Ovary (tissue), 9 donors: ENCODE results near the gene SATB1. TPM values are rescaled to one million over a fixed set of nuclear protein-coding genes. Genes with fewer than 3 reads are reported as not detected.

ENCODE experiments used
- DNase-seq, 5 donors: peaks; one replicate each; pipeline ENCODE4 v3.0.0-alpha.2; 2019 to 2020
- H3K27ac ChIP-seq, 2 donors: fragments of 200-600 bp; one replicate each; pipeline versions ENCODE4 v1.5.1 to v1.8.0; 2019 to 2022
- H3K27me3 ChIP-seq: fragments of 200-600 bp; one replicate; pipeline ENCODE4 v1.8.0; 2022
- H3K36me3 ChIP-seq: fragments of 200-600 bp; sonication (generic); one replicate; pipeline ENCODE4 v1.5.1; 2019
- H3K4me1 ChIP-seq: one replicate; pipeline ENCODE4 v1.8.1; 2013; ENCODE audit warnings: mild to moderate bottlenecking, moderate library complexity; ENCODE audit not compliant: insufficient read depth
- H3K4me3 ChIP-seq: fragments of 200-600 bp; sonication (generic); one replicate; pipeline ENCODE4 v1.5.1; 2017
- H3K9me3 ChIP-seq, 2 donors: fragments of 200-600 bp in 1 of 2; sonication (generic) in 1 of 2; one replicate each; pipeline versions ENCODE4 v1.5.1 to v1.8.1; 2013 to 2019; ENCODE audit warnings: mild to moderate bottlenecking in 1 of 2, moderate library complexity in 1 of 2
- EP300 ChIP-seq: sonication (generic); formaldehyde crosslinking; IDR thresholded peaks from one replicate; pipeline ENCODE4 v1.6.1; 2017; ENCODE audit warnings: antibody characterized with exemption
- POLR2A ChIP-seq: fragments of 450-650 bp; IDR thresholded peaks from one replicate; pipeline ENCODE4 v1.6.1; 2017; ENCODE audit warnings: antibody characterized with exemption, mild to moderate bottlenecking, moderate library complexity
- WGBS, 3 donors: extraction: QIAGEN DNeasy Blood & Tissue Kit in 1 of 3; methylation state at CpG; one replicate each; pipeline versions ENCODE4 v1.1.5 to v1.1.7; 2013 to 2017; 5-methylcytosine and 5-hydroxymethylcytosine counted together
- intact Hi-C, 4 donors: fragments of 100-400 bp; cut with DNase I; formaldehyde crosslinking; loops; one replicate each; pipeline versions ENCODE4 v1.11.0 to v1.15.1; 2022 to 2023
- polyA plus RNA-seq, 2 donors: library from polyadenylated mRNA; stranded (reverse); fragments of 200-250 nt in 1 of 2; fragments of 350-450 nt in 1 of 2; fragmentation: Illumina TruSeq in 1 of 2; extraction: RNeasy Lipid Tissue Mini Kit (QIAGEN cat#74804) in 1 of 2; gene quantifications; one replicate each; pipeline ENCODE4 v1.2.3, GENCODE V29; 2013 to 2014
- total RNA-seq, 7 donors: library from RNA; depleted of rRNA in 2 of 7; stranded (reverse); fragments of >200 nt in 2 of 7; fragmentation: NEBNext Ultra II Directional in 3 of 7; extraction: Animal tissue kit (Norgen Biotek cat#: 25700) in 3 of 7; gene quantifications; one replicate each; pipeline versions ENCODE4 v1.1.0 to v1.2.4, GENCODE V29; 2016 to 2023
- TF ChIP-seq, protein P1 (sequence below), 3 donors: fragments of 450-650 bp in 2 of 3; fragments of 200-600 bp in 1 of 3; IDR thresholded peaks; one replicate each; pipeline versions ENCODE4 v1.5.1 to v1.8.0; 2016 to 2022; ENCODE audit warnings: antibody characterized with exemption in 3 of 3, mild to moderate bottlenecking in 1 of 3
- donor health status: DM: no; HTN: no; CAD: no; lungs with moderate emphysema.
- donor health status: DM: no; HTN: no; CAD: no.
- donor health status: Bipolar disorder and iron deficiency.
- donor health status: DM: yes; HTN: yes; CAD: no.
- donor health status: DM: no; HTN: no; CAD: no.
- donor health status: DM: yes; HTN: yes; CAD: no.

The SATB1 gene
- total and polyA plus RNA-seq, 9 donors: 7.4 to 26.9 (median 18.9) TPM

DNA sequence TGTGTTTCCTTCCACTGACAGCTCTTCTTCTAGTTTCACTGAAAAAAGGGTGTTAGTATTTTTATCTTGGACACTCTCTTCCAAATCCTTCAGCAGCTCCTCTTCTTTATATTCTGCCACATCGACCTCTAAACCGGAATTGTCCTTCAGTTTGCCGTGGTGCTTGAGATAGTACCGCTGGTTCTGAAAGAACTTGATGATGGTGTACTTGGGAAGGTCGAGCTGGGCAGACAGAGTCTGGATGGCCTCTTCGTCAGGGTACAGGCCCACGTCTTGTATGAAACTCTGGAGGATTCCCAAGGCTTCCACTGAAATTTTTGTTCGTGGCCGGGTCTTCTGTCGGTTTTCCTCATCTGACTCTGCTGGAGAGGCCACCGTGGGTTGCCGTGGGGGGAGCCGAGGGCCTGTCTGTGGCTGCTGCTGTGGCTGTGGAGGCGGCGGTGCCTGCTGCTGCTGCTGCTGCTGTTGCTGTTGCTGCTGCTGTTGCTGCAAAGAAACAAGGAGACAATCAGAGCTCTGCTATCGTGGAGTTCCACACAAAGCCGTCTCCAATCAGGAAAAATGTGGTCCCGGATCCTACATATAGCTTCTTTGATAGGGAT is 75.8 kb downstream of the SATB1 start:
- 72 to 84% (median 75%) methylated on average over 18 of the region's 18 CpGs for WGBS, 3 donors
- H3K27ac ChIP-seq: no peak overlapping the region
- H3K27me3 ChIP-seq: no peaks in the 10 kb centered on the region
- intact Hi-C loops: no loop called here
- H3K4me3 ChIP-seq: no peak overlapping the region
- H3K36me3 ChIP-seq: no peaks in the 10 kb centered on the region
- H3K4me1 ChIP-seq: no peaks in the 10 kb centered on the region
- DNase-seq: no peak
- TF ChIP-seq EP300 (no peak), POLR2A (no peak)
- TF ChIP-seq, protein P1, sequence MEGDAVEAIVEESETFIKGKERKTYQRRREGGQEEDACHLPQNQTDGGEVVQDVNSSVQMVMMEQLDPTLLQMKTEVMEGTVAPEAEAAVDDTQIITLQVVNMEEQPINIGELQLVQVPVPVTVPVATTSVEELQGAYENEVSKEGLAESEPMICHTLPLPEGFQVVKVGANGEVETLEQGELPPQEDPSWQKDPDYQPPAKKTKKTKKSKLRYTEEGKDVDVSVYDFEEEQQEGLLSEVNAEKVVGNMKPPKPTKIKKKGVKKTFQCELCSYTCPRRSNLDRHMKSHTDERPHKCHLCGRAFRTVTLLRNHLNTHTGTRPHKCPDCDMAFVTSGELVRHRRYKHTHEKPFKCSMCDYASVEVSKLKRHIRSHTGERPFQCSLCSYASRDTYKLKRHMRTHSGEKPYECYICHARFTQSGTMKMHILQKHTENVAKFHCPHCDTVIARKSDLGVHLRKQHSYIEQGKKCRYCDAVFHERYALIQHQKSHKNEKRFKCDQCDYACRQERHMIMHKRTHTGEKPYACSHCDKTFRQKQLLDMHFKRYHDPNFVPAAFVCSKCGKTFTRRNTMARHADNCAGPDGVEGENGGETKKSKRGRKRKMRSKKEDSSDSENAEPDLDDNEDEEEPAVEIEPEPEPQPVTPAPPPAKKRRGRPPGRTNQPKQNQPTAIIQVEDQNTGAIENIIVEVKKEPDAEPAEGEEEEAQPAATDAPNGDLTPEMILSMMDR (IDR thresholded peaks at IDR 0.05): no peak
- H3K9me3 ChIP-seq: no peaks in the 10 kb centered on the region

DNA sequence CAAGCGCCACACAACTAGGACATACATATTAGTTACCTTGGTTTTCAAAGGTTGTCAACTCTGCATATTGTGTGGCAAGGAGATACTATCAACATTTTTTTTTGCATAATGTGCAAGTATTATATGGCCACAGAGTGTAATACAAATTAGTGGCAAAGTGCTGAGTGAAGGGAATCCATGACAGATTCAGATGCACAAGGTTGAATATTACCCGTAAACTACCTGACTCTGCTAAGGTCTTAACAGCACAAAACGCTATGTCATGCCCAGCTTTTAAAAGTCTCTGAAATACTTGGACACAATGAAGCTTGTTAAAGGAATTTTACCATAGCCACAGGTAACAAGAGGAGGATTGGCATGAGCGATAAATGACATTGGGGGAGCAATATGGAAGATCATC is 79.0 kb downstream of the SATB1 start:
- H3K27ac ChIP-seq: no peak overlapping the region
- 93 to 98% (median 96%) methylated on average over 4 of the region's 4 CpGs for WGBS, 3 donors
- no peaks in the 10 kb centered on the region for H3K27me3 ChIP-seq
- DNase-seq: no peak
- no peaks in the 10 kb centered on the region for H3K36me3 ChIP-seq
- intact Hi-C loops: no loop called here
- no peak overlapping the region for H3K4me3 ChIP-seq
- TF ChIP-seq, protein P1 (IDR thresholded peaks at IDR 0.05): no peak
- TF ChIP-seq EP300 (no peak), POLR2A (no peak)
- no peaks in the 10 kb centered on the region for H3K4me1 ChIP-seq
- H3K9me3 ChIP-seq: no peaks in the 10 kb centered on the region

- H3K36me3 ChIP-seq: no peaks in the 10 kb centered on the region
- H3K4me1 ChIP-seq: no peaks in the 10 kb centered on the region
- no peaks in the 10 kb centered on the region for H3K27me3 ChIP-seq
- TF ChIP-seq POLR2A: no peak
- no peak for TF ChIP-seq EP300
- TF ChIP-seq, protein P1 (IDR thresholded peaks at IDR 0.05): no peak
- no peak overlapping the region for H3K27ac ChIP-seq
- no peaks in the 10 kb centered on the region for H3K9me3 ChIP-seq
- no peak for DNase-seq
- 84 to 92% (median 88%) methylated on average over 5 of the region's 5 CpGs for WGBS, 3 donors
- intact Hi-C loops: no loop called here
- H3K4me3 ChIP-seq: no peak overlapping the region
Observed at GRCh38 chr3:18345015-18345367, 80.1 kb downstream of the SATB1 start.

- Histone ChIP-seq H3K9me3 (no peaks in the 10 kb centered on the region), H3K4me1 (no peaks in the 10 kb centered on the region), H3K36me3 (no peaks in the 10 kb centered on the region), H3K27me3 (no peaks in the 10 kb centered on the region), H3K27ac (no peak overlapping the region), H3K4me3 (no peak overlapping the region)
- no peak for TF ChIP-seq EP300
- TF ChIP-seq, protein P1 (IDR thresholded peaks at IDR 0.05): no peak
- no peak for TF ChIP-seq POLR2A
- WGBS, 3 donors: 90 to 95% (median 92%) methylated on average over 4 of the region's 4 CpGs
- intact Hi-C loops: no loop called here
- DNase-seq: no peak
Observed at GRCh38 chr3:18344306-18345014, 80.7 kb downstream of the SATB1 start.
